HG03558 (cell line): ENCODE measurements around the gene CDHR1.
A peak's percentile ranks its signal among the peaks of the same experiment; 100 is the strongest.

Experiments
- ATAC-seq: cut with Tn5 transposase; IDR thresholded peaks from one replicate; pipeline ENCODE4 v1.9.1; 2021; ENCODE audit warnings: moderate number of reproducible peaks; ENCODE audit not compliant: unreplicated experiment; ENCODE audit errors: extremely low read depth

The CDHR1 gene

DNA sequence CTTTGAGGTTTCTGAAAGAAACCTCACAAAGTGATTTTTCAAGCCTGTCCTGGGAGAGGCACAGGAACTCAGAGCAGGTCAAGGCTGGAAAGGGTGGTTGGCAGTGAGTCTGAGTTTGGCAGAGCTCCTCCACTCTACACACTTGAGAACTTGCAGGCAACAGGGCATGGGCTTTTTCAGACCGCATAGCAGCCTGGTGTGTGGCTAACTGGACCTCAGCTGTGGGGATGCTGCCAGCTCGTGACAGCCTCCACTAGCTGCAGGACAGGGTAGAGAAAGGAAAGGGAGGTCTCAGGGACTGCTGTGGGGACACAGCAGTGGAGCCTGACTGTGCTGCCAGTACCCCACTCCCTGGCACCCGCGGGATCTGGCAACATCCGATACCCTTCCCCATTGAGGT, 2.6 kb downstream of the CDHR1 start:
- ATAC-seq = no peak

DNA sequence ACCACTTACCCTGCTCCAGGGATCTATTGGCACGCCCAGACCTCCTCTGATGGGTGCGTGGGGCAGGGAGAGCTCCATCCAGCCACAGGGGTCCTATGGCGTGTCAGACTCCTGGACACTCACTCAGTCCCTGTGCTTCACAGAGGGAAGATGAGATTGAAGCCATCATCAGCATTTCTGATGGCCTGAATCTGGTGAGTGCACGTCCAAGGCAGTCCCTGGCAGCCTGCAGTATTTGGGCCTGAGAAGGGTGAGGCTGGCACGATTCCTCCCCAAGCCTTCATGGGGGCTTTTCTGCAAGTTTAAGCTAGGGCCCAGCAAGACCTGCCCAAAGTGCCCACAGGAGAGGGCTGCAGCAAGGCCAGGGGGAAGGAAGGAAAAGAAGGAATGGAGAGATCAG, 3.3 kb downstream of the CDHR1 start:
- ATAC-seq = no peak

DNA sequence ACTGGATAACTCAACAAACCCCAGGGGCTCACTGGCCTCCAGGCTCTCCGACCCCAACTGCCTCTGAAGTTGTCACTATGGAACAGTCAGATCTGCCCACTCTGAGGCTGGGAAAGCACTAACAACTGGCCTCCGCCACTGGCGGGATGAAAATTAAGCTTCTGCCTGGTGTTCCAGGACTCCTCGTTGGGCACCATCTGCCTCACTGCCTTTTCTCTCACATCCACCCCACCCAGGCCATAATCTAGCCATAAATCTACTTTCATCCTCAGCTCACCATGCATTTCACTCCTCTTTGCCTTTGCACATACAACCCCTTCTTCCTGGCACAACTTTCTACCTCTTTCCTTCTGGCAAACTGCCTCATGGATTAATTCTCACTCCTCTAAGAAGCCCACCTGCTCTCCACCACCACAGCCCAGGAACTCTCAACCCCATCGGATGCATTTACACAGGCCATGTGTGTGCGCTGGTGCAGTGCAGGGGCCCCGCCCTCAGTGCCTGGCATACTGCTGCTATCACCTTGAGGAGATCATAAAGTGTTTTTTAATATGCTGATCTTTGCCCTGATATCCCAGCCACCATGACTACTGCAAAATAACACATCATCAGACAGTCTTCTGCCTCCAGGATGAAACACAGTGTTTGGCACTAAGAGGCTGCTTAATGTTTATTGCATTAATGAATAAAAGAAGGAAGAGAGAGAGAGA, 4.0 kb downstream of the CDHR1 start:
- ATAC-seq = no peak

DNA sequence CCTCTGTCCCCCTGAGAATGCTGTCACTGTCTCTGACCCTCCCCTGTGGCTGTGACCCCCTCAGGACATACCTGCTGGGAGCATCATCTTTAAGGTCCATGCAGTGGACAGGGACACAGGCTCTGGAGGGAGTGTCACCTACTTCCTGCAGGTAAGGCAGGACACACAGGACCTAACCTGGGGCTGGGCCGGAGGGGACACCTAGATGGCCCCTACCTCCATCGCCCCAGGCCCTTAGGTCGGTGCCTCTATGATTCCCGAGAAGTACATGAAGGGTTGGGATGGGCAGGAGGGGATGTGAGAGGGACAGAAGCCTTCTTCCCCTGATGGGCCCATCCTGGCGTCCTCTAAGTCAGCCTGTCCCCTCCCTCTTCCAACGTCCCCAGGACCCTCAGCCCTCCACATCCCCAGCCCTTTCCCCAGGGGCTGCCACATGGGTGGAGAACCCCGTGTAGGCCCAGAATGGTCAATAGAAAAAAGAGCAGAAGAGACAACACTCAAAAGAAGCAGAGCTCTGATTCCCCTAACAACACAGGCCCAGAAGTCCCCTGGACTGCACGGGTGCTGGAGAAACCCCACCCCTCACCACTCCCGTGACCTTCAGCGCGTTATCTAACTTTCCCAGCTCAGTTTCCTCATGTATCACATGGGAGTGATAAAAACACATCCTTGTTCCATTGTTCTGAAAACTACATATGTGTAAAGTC, 6.4 kb downstream of the CDHR1 start:
- ATAC-seq = no peak

DNA sequence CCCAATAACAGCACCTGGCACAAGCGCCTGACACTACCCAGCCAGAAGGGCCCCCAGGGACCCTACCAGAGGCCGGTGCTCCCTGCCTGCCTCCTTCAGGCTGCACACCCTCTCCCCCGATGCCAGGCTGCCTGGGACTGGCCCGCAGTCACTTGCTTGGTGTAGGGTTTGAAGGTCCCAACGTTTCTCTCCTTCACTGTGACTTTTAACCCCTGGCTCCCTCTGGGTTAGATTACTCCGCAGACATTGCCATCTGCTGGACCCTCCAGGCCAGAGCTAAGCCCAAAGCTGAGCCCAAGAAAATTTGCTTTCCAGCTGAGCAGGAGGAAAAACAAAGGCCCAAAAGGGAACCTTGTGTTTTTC, 6.9 kb downstream of the CDHR1 start:
- ATAC-seq = no peak

DNA sequence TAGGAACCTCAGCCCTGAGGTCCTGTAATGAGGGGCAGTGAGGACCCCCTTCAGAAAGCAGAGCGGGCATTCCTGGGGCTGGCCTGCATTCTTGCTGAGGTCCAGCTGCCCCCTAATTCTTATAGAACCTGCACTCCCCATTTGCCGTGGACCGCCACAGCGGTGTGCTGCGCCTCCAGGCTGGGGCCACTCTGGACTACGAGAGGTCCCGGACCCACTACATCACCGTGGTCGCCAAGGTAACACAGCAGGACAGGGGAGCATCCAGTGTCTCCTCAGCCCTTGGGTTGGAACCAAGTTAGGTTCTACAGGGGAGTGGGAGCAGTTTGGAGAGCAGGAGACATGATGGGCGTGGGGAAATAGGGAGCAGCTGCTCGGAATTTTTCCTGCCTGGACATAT, 7.3 kb downstream of the CDHR1 start:
- no peak for ATAC-seq

DNA sequence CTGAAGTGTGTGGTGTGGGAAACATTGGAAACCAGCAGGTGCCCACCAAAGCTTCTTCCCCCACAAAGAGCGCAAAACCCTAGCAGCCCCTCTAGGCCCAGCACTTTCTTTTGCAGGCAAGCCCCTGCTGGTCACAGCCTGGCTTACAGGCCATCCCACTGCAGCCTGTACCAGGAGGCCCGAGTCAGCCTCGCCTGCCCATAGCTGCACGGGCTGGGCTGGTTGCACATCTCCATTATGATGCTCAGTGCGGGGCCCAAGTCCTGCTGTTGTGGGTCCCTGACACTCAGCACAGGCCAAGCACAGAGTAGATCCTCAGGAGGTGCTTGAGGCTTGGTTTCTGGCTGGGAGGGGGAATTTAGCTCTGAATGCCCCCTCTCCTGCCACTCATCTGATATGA, 8.0 kb downstream of the CDHR1 start:
- no peak for ATAC-seq

DNA sequence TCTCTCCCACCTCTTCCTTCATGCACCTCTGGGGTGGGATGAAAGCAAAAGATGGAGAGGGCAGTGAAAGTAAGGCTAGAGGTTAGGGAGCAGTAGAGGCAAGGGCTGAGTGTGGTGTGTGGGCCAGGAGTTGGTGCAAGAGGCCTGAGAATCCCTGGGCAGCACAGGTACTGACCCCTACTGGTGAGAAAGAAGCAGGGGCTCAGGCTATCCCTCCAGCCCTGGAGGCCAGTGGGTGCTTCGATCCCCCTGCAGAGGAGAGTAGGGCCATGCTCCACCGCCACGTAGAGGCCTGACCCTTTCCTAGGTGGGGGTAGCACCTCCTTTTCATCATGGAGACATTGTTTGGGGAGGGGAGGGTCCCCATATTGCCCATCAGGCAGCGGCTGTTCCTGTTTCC, 9.8 kb downstream of the CDHR1 start:
- peak; percentile 53 for ATAC-seq

DNA sequence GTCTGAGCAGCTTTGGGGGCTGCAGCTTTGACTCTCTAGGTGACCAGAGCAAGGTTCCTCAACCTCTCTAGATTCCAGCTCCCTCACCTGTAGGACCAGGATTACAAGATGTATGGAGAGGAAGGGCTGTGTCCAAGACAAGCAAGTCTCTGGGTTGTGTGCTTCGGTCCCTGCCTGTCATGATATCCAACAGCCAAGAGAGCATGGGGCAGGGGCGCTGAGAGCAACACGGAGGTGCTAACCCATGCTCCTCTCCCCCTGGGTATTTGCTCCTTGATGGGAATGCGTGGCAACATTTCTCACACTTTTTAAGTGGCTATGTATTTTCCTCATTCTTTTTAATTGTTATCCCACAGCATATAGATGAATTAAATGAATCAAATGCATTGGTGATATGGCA, 10.3 kb downstream of the CDHR1 start:
- ATAC-seq = no peak

DNA sequence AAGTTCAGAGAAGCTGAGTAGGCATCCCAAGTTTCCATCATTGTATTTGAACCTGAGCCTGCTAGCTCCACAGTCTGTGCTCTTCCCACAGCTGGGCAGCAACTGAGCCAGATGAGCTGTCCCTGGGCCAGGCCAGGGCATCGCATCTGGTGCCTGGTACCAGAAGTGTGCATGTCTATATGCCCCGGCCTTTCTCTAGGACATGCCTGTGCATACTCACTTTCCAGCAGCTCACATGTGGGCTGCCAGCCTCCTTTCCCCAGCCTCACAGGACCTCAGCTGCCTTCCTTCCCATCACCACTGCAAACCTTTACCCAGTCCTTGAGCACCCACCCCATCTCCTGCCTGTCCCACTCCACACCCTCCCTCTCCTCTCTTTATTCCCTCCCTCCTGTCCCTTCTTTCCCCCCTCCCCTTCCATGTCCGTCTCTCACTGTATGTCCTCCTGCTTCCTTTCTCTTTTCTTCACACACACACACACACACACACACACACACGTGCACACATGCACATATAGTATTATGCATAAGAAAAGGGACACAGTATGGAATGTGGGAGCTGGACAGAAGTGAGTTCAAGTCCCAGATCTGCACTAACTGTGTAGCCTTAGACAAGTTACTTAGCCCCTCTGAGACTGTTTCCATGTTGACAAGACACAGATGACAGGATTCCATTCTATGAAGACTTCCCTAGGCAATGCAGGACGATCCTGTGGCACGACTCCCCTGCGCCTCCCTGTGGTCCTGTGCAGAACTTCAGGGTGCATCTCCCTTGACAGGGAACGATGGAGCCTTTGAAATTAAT, 10.9 kb downstream of the CDHR1 start:
- ATAC-seq = peak; percentile 68

DNA sequence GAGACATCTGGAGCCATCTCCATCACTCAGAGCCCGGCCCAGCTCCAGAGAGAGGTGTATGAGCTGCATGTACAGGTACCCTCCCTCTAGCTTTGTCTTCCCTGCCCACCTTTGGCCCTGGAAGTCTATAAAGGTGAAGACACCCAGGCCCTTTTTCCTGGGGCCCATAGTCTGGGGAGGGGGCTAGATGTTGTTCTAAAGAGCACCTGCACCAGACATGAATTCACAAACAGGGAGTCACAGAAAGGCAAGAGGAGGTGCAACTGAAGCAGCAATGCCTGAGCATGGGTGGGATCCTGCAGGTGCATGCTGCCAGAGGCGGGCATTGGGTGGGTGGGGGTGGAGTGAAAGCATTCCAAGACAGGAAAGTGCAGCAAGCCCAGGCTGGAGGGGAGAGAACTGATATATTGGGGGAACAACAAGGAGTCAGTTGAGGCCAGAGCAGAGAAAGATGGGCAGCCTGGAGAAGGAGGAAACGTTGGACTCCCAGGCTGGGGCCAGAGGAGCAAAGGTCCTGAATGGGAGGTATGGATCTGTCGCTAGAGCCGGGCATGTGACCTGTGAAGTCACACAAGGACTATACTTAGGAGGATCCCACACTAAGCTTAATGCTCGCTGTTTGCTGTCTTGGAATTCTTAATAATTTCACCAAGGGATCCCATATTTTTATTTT, 11.7 kb downstream of the CDHR1 start:
- no peak for ATAC-seq

DNA sequence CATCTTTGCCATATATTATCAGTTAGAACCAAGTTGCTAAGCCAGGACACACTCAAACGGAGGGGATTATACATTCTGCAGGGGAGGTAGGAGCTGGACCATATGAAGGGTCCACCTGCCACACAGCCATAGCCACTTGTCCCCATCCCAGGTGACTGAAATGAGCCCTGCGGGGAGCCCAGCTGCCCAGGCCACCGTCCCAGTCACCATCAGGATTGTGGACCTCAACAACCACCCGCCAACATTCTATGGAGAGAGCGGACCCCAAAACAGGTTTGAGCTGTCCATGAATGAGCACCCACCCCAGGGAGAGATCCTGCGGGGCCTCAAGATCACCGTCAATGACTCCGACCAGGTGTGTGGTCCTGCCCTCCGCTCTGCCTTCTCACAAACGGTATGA, 13.7 kb downstream of the CDHR1 start:
- no peak for ATAC-seq

DNA sequence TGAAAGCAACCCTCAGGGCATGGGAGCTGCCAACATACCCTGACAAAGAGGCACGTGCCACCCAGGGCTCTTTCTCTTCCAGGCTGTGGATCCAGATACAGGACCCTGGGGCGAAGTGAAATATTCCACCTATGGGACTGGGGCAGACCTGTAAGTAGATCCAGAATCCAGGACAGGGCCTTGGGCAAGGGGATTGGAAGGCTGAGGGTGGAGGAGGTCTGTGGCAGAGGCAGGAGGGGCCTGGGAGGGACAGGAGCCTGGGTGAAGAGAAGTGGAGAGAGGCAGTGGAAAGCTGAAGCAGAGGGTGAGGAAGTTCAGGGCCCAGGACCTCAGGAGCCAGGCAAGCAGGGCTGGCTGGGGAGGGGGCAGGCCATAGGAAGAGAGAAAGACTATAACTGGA, 17.2 kb downstream of the CDHR1 start:
- ATAC-seq = no peak

DNA sequence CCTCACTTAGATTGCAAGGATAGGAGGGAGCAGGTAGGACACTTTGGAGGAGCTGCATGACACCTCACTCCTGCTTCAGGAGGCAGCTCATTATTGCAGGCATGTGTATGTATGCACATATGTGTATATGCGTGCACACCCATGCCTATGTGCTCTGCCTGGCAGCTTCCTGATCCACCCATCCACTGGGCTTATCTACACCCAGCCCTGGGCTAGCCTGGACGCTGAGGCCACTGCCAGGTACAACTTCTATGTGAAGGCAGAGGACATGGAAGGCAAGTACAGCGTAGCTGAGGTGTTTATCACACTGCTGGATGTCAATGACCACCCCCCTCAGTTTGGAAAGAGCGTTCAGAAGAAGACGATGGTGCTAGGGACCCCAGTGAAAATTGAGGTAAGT, 17.7 kb downstream of the CDHR1 start:
- no peak for ATAC-seq

DNA sequence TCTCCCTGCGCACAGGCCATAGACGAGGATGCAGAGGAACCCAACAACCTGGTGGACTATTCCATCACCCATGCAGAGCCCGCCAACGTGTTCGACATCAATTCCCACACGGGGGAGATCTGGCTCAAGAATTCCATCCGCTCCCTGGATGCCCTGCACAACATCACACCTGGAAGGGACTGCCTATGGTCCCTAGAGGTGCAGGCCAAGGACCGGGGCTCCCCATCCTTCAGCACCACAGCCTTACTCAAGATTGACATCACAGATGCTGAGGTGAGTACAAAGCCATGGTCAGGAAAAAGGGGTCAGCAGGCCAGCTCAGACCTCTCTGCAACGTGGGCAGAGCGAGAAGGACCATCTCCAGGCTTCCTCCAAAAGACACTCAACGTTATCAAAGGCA, 18.7 kb downstream of the CDHR1 start:
- ATAC-seq = no peak

DNA sequence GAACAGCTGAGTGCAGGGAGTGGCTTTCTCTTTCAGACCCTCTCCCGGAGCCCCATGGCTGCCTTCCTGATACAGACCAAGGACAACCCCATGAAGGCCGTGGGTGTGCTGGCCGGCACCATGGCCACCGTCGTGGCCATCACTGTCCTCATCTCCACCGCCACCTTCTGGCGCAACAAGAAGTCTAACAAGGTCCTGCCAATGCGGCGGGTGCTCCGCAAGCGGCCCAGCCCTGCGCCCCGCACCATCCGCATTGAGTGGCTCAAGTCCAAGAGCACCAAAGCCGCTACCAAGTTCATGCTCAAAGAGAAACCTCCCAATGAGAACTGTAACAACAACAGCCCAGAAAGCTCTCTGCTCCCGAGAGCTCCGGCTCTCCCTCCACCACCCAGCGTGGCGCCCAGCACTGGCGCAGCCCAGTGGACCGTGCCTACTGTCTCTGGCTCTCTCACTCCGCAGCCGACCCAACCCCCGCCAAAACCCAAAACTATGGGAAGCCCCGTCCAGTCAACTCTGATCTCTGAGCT, 19.8 kb downstream of the CDHR1 start:
- ATAC-seq = no peak

DNA sequence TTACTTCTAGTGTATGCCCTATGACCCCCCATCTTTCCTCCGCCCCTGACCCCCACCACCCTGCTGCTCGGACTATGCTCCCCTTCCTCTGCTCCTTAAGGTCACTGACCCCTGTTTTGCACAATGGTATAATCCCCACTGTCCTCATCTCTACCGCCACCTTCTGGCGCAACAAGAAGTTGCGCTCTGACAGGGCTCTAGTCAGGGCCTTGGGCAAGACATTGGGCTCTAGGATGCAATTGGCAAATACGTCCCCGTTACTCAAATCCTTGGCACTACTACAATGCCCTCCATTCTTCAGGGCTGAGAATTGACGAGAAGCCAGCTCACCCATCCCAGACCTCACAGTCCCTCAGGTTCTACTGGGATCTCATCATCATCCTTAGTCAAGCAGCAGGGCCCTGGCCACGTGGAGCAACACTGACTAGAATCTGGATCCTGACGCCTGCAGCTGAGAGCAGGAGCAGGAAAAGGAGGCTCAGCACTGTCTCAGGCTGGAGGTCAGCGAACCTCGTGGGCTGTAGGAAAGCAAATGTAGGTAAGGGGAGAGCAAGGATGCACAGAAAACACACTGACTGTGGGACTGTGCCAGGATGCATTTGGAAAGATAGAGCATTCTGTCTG, 20.4 kb downstream of the CDHR1 start:
- peak; percentile 88 for ATAC-seq

DNA sequence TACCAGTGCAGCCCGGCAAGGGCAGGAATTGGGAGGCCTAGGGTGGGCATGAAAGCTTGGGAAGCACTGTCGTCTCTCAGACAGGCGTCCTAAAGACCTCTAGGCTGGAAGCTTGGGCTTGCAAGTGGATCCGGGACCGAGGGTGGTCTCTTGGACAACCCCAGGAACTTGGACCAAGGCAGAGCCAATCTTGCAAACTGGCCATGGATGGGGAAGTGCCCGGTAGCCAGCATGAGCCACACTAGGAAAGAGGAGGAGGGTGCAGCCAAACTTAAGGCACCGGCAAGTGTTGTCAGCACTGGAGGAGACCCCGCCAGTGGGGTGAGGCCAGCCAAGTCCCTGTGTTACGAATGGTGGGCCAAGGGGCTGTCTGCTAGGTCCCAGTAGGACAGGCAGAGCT, 22.5 kb downstream of the CDHR1 start:
- no peak for ATAC-seq

DNA sequence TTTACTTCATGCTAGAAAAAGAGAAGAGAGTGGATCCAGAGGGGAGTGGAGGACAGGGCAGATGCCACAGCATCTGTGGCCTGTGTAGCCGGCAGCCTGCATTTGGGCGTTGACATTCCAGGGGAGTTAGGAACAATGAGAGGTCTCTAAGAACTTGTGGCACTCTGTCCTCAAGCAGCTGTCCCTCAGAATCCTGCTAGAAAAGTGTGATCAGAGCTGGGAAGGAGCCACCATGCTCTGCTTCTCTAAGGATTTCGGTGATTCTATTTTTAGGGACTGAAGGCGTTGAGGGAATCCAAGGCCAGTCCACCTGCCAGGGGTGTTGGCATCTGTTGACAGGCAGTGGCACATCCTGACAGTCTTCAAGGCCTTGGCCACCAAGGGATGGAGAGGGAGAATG, 23.4 kb downstream of the CDHR1 start:
- ATAC-seq = no peak

DNA sequence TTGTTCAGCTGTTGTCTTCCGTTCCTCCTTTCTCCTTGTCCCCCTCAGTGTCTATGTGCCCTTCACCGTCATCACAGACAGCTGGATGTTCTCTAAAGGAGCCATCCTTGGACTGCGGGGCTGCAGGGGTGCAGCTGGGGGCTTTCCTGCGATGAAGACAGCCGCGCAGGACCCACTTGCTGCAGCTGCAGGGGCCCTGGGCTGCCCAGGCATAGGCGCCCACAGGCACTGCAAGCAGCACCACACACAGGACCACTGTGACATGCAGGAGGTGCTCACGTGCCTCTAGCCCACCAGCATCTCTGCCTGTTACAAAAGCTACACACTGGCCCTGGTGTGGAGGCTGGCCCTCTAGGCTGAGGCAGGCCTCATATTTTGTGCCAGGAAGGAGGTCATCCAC, 27.6 kb downstream of the CDHR1 start:
- no peak for ATAC-seq
